Fibroblast of mammary gland (primary cell): ENCODE measurements around the gene RAB3GAP2.

Experiments used
- DNase-seq: peaks from one replicate; pipeline ENCODE4 v3.0.0-alpha.2; 2010; ENCODE audit warnings: low read depth
- H3K4me3 ChIP-seq: 2 replicates; pipeline ENCODE4 v1.5.1; 2011; ENCODE audit warnings: low read depth, mild to moderate bottlenecking, low read length, moderate library complexity; ENCODE audit not compliant: control insufficient read depth
- TF ChIP-seq, protein P1 (sequence below): conservative IDR thresholded peaks from 2 replicates; pipeline ENCODE4 v1.5.1; 2011; ENCODE audit warnings: low read depth, low read length, inconsistent platforms; ENCODE audit not compliant: control insufficient read depth, insufficient read depth

RAB3GAP2 gene

DNA sequence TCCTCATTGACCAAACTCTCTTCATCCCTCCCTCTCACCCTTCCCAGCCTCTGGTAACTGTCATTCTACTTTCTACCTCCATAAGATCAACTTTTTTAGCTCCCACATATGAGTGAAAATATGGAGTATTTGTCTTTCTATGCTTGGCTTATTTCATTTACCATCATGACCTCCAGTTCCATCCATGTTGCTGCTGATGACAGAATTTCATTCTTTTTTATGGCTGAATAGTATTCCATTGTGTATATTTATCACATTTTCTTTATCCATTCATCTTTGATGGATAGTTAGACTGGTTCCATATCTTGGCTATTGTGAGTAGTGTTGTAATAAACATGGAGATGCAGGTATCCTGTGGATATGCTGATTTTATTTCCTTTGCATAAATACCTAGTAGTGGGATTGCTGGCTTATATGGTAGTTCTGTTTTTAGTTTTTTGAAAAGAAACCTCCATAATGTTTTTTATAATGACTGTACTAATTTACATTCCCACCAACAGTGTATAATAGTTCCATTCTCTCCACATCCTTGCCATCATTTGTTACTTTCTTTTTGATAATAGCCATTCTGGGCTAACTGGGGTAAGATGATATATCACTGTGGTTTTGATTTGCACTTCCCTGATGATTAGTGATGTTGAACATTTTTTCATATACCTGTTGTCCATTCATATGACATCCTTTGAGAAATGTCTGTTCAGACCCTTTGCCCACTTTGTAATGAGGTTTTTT lies 142.6 kb downstream of the RAB3GAP2 start:
- no peak for DNase-seq
- TF ChIP-seq, protein P1, sequence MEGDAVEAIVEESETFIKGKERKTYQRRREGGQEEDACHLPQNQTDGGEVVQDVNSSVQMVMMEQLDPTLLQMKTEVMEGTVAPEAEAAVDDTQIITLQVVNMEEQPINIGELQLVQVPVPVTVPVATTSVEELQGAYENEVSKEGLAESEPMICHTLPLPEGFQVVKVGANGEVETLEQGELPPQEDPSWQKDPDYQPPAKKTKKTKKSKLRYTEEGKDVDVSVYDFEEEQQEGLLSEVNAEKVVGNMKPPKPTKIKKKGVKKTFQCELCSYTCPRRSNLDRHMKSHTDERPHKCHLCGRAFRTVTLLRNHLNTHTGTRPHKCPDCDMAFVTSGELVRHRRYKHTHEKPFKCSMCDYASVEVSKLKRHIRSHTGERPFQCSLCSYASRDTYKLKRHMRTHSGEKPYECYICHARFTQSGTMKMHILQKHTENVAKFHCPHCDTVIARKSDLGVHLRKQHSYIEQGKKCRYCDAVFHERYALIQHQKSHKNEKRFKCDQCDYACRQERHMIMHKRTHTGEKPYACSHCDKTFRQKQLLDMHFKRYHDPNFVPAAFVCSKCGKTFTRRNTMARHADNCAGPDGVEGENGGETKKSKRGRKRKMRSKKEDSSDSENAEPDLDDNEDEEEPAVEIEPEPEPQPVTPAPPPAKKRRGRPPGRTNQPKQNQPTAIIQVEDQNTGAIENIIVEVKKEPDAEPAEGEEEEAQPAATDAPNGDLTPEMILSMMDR, result no peak
- H3K4me3 ChIP-seq, result no peak overlapping the region

DNA sequence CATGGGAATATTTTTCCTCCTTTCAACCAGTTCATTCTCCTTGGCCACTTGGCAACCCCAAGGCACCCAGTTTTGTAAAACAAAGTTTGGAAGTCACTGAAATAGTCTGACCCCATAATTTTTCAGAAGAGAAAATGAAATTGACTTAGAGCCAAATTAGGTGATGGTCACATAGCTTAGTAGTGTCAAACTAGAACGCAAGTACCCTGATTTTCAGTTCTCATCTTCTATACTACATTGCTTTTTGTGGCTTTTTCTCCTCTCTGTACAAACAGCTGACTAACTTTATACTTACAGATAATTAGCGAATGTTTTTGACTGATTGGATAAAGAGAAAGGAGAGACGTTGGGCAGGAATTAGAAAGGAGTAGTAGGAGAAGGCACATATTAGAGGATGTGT lies 145.2 kb downstream of the RAB3GAP2 start:
- H3K4me3 ChIP-seq, result no peak overlapping the region
- TF ChIP-seq, protein P1, result no peak
- DNase-seq, result no peak

DNA sequence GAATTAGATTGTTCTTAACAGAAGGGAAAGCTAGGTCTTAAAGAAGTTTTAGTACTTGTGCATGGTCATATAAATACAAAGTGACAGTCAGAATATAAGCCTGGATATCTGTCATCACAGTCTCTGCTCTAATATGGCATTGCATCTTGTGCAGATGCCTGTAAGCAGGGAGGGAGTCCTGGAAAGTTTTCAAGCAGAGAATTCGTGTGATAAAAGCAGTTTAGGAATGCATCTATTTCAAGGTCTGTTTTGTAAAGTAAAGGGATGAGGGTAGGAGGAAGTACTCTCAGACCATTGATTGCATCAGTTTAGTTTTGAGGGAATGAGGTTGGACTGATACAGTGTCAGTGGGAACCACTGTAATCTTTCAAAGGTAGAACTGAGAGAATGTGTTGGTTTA lies 147.7 kb downstream of the RAB3GAP2 start:
- TF ChIP-seq, protein P1, result no peak
- DNase-seq, result no peak
- no peak overlapping the region for H3K4me3 ChIP-seq

DNA sequence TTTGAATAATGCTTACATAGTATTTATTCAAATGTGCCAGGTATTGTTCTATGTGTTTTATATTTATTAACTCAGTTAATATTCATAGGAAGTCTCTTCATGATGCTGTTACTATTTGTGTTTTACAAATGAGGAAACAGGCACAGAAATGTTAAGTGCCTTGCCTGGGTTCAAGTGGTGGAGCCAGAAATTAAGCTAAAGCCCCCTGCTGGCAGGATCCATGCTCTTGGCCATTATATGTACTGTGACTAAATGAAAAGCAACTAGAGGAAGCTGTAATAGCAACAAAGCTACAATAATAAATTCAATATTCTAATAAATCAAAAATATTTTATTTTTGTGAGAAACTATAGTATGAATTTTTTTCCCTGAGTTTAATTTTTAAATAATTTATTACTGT lies 148.4 kb downstream of the RAB3GAP2 start:
- no peak overlapping the region for H3K4me3 ChIP-seq
- TF ChIP-seq, protein P1, result peak; percentile 43
- DNase-seq, result peak; percentile 10

DNA sequence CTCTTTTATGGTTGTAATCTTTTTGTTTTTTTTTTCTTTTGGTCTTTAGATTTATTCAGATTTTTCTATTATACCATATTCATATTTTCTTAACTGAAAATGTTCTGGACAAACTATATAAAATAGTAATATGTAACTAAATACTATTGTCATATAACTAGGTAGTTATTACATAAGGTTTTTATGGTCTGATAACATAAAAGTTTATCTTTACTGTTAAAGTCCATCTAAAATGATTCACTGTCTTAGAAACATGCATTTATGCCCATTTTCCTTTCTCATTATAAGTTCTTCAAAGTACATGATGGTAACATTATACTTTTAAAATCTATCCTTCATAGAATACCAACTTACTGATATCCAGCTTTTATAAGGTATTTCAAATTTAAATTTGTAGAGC lies 149.2 kb downstream of the RAB3GAP2 start:
- no peak for DNase-seq
- TF ChIP-seq, protein P1, result no peak
- no peak overlapping the region for H3K4me3 ChIP-seq

DNA sequence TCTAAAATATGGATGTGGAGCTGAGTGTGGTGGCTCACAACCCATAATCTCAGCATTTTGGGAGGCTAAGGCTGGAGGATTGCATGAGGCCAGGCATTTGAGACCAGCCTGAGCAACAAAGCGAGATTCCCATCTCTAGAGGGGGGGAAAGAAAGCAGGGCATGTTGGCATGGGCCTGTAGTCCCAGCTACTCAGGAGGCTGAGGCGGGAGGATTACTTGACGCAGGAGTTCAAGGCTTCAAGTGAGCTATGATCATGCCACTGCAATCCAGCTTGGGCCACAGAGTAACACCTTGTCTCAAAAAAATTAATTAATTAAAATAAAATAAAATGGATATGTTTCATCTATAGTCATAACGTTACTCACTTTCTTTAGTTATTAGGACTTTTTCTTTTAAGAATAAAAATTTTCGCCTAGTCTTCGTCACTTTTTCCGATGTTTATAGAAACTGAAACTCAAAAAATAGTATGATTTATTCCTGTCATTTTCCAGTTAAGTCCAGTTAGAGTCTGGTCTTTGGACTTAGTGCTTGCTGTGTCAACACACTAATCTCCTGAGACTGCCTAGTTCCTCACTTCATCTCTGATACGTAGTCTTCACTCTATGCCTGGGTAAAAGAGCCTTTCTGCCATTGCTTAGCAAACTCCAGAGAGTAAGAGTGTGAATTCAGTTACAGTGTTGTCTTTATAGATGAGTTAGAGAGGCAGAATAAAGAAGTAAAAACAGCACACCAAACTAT lies 150.3 kb downstream of the RAB3GAP2 start:
- DNase-seq, result no peak
- TF ChIP-seq, protein P1, result no peak
- H3K4me3 ChIP-seq, result no peak overlapping the region

DNA sequence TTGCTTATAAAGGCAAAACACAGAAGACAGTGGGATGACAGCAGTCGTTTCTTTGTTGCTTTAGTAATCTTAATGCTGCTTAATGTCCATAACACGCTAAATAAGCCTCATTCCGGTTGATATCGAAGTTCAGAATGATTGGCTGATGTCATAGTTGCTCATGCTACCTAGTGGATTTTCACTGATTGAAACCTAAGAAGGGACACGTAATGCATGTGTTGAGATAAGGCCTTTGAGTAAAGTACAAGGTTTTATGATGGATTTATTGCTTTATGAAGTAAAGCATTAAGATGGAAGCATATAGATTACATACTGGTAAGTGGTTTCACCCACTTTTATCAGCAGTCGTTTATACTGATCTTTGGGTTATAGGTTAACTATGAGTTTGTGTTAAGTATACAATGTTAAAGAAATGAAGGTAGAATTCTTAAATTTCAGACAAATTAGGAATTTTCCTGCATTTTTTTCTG lies 153.2 kb downstream of the RAB3GAP2 start:
- TF ChIP-seq, protein P1, result no peak
- DNase-seq, result peak; percentile 8
- H3K4me3 ChIP-seq, result no peak overlapping the region
